RKO (cell line): ENCODE data around the gene AMIGO1.
A peak's percentile ranks its signal among the peaks of the same experiment; 100 is the strongest.

Experiments
- DNase-seq: peaks from one replicate; pipeline ENCODE4 v3.0.0-alpha.2; 2016; ENCODE audit warnings: low spot score

The AMIGO1 gene

DNA sequence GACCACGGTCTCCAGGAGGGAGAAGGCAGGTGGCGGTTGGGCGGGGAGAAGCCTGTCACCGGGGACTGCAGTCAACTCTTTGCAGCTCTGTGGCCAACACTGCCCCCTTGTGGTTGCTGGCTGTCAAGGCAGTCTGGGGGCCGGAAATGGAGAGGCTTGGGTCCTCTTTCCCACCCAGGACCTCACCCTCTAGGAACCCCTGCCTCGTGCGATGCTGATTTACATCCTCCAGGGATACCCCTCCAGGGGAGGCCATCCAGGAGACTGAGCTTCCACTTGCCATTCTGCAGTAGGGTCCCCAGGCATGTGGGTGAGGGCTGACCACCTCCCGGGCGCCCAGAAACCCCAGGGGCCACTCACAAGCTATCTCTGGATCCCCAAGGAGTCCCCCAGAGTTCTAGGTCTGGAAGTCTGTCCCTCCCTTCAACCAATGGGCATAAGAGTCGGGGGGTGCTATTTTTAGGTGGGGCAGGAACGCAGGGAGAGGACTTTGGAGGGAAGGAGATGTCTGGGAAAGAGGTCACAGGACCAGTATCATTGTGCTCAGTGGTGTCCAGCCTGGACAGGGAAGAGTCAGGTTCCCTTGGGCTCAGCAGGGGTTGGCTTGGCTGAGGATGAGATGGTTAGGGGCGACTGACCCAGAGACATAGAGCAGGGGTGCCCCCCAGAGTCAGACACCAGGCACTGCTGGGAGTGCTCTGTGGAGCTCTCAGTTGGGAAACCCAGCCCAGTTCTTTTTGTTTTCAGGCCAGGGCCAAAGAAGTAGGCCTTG, 23.0 kb upstream of the AMIGO1 start:
- DNase-seq, result peak; percentile 90

DNA sequence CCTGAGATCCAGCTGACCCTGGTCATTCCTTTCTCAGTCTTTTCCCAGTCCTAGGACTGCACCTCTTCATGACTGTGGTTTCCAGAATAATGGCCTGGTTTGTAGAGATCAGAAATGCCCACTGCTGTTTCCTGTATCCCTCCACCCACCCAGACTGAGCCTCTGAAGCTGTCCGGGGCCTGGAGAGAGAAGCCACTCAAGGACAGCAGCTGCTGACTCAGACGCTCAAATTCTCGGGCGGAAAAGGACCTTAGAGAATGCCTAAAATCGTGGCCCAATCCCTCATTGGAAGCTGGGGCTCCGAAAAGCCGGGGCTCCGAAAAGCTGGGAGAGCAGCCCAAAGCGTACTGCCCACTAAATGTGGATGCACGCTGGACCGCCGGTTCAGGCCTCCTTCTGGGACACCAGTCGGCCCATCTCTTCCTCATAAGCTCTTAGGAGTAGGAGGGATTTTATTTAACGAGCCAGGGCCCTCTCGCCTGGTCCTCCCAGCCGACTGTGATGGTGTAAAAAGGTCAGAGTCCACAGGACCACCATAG, 22.4 kb upstream of the AMIGO1 start:
- no peak for DNase-seq

DNA sequence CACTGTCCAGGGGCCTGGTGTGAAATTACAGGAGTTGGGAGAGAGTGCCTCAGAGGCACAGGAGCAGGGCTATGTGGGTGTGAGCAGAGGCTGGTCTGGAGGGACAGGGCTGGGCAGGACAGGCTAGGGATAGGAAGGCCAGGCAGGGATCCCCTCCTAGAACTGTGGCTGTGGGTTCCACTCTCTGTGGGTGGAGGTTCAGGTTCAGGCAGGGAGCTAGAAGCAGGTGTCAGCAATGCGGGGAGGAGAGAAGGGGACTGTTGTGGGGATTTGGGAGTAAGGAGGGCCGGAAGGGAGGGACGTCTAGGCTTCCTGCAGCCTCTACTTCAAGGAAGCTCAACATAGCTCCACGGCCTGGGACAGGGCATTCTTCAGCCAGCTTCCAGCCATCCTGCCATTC, 21.9 kb upstream of the AMIGO1 start:
- DNase-seq, result no peak

DNA sequence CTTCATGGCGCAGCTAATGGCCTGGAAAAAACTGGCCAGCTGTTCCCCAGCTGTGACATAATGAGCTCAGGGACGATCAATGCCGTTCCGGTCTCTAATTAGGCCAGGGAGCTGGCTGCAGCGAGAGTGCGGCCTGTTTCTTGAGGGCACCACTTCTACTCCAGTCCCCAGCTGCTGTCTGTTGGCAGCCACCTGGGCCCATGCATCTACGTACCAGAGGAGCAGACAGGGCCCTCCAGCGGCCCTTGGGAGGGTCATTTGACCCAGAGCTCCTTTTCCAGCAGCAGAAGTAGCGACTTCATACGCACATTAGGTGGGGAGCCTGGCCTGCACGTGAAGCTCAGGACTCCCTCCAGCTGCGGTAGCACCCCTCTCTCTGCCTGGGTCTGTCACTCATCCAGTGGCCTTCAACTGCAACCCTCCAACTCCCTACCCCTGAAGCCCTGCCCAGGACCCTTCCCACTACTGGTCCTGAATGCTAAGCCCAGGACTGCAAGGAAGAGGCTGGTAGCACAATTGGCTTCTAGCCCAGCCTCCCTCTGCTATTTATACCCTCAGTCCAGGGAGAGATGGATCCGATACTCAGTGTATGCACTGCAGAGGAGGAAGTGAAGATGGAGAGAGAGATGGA, 21.0 kb upstream of the AMIGO1 start:
- no peak for DNase-seq

DNA sequence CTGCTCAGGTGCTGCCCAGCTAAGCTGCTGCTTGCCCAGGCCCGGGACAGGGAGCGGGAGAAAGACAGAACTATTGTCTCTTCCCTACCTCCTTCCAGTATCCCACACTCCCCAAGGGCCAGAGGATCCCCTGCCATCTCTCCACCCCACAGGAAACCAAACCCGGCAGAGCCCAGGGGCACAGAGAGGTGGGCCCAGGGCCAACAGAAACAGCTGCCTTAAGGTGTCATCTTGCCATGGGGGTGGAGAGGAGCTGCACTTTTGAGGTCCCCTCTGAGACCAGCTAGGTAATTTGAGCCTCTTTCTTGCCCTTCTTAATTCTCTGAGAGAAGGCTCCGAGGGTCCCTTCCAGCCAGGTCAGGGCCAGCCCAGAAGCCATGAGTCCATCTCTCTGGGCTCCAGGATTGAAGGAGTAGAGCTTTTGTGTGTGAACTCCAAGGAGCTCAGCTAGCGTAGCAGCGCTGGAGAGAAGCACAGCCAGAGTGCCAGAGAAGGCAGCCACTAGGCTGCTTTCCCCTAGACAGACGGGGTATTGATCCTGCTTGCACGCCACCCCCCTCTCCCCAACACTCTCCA, 20.4 kb upstream of the AMIGO1 start:
- no peak for DNase-seq

DNA sequence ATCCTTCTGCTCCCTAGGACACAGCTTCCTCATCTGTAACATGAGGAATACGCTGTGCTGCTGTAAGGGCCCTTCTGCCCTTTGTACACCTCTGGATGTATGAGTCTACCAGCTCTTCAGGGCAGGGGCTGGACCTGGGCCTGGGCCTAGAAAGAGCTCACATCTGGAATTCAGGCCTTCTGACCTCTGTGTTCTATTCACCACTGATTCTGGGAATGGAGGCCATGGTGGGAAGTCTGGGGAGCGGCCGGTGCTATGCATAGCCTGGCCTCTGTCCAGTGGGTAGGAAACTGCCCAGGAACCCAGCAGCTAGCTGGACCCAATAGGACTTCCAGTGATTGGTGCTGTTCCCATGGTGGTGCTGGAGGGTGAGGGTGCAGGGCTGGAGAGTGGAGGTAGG, 19.2 kb upstream of the AMIGO1 start:
- DNase-seq, result no peak

DNA sequence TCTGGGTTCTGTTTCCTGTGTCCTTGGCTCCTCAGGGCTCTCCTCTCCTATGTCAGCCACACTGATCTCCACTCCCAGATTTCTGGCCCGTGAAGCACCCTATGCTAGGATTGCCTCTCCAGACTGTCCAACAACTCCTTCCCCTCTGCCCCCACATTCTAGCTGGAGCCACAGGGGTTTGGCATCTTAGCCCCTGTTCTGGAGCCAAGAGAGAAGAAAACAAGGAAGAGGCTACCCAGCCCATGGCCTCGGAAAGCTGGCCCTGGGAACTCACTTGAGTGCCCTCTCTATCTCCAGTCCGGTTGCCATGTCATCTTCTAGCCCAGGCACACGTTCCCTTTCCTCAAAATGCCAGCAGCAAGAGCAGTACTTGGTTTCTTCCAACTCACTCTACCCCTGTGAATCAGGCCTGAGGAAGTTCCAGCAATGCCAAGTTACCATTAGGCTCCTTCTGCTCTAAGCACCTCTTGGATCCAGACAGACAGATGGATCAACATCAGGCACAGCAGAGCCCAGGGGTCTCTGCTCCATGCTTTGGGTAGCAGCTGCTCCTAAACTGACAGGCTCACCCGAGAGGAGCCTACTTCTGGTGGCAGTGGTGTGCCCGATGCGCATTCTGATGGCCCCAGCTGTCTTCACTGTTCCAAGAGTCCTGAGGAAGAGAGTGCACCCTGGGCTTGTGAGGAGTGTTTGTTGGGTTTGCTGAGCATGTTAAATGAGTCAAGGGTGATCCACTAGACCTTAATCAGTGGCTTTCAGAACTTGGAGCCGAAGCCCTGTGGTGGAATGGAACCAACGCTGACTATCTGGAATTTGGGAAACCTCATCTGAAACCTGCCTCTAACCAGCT, 18.5 kb upstream of the AMIGO1 start:
- no peak for DNase-seq

DNA sequence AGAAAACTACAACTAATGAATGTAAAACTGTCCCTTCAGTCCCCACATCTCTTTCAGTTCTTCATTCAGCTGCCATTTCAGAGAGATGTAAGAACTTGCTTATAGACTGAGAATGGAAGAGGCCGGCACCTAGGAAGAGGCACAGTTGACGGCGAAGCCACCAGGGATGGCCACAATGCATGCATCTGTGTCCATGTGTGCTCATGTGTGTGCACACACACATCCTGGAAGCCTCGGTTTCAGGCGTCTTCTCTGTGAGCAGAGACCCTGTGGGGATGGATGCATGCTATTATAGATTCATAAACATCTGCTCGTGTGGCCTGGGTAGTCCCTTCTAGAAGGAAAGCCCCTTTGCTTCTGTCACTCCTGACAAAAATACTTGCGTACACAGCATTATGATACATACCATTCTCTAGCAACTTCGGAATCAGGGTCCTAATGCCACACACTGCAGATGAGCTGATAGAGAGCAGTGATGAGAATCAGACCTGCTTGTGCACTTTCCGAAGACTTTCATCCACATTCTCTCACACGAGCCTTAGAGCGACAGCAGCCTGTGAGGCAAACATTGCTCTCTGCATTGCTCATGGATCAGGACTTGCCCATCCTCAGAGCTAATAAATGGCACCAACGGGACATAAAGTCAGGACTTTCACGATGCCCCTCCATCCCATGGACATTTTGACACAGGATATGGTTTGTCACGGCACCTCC, 17.7 kb upstream of the AMIGO1 start:
- no peak for DNase-seq

DNA sequence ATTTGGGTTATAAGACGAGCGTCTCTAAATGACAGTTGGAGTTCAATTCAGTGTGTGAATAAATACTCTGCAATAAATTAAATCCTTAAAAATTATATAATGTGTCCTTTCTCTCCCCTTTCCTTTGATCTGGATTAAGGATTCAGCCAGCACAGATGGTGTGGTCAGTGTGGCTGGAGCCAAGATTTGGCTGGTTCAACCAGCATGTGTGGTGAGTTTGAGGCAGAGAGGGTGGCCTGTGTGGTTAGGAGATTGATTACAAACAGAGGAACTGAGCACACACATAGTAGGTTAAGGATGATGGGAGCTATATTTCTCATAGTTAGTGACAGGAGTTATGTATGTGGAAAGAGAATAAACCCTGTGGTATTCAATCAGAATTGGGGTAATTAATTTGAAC, 14.2 kb upstream of the AMIGO1 start:
- no peak for DNase-seq

DNA sequence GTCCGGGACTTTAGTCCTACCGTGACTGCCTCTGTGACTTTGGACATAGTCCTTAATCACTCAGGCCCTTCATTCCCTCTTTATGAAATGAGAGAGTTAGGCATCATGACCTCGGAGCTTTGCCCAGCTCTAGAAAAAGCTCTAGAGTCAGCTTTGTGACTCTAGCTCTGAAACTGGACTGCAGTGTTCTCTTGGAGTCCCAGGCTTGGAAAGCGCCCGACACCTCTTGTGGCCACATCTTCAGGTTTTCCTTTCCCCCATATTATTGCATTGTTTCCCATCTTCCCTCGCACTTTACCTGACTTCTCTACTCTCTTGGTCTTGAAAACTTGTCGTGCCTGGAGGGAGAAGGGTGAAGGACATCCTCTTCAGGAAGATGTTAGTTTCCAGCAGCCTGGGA, 12.5 kb upstream of the AMIGO1 start:
- no peak for DNase-seq

DNA sequence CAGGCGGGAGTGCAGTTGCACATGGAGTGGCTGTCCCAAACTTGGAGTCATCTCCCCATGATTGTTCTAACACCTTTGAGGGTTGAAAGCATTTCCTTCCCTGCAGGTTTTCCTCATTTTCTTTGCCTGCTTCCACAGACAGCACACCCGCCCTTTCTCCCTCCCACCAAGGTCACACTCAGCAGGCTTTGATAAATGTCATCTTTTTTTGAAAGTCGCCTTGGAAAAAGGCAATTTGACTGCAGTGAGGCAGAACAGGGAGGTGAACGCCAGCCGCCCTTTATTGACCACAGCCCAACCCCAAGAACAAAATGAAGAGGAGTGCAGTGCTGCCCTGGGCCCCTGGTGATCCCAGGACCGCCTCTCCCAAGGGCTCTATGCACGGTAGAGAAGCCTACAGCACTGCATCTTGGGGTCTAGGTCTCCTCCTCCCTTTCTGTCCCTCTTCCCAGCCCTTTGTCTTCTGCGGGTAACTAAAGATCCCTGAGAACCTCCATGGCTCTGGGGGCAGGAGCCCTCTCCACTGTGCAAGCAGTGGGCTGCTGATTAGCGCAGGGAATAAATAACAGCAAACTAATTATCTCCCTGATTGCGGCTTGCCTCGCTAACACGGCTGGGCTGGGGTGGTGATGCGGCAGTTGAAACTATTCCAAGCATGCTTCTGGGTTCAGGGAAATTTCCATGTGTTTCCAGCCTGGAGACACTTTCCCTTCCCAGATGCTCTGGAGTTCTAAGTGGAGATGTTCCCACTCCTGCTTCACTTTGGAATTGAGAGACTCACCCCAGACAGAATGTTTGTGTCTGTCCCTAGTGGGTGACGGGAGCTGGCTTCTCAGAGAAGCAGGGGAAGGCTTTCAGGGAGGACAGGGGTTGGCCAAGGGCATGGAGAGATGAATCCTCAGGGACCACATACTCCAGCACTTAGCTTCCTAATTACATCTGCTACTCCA, 11.8 kb upstream of the AMIGO1 start:
- no peak for DNase-seq

DNA sequence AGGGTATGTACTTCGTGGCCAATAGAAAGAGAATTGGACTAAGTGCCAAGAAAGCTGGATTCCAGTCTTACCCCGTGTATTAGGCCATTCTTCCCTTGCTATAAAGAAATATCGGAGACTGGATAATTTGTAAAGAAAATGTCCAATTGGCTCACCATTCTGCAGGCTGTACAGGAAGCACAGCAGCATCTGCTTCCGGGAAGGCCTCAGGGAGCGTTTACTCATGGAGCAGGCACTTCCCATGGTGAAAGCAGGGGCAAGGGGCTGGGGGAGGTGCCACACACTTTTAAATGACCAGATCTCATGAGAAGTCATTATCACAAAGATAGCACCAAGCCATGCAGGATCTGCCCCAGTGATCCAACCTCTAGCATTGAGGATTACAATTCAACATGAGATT, 7.8 kb upstream of the AMIGO1 start:
- DNase-seq, result no peak

DNA sequence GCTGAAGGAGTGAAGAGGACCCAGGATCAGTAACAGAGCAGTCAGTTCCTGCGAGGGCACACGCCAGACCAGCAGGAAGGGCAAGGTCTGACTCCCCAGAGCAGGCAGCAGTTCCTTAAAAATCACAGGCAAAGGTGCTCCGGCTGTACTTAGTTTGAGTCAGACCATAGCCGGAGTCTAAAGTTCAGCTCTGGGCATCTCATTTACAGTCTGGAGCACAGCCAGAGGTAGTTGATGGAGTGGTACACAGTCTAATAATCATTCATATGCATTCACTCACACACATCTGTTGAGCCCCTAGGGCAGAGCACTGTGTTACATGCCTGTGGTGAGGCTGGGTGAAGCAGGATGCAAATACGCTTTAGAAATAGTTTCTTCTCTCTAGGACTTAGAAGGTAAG, 7.3 kb upstream of the AMIGO1 start:
- DNase-seq, result no peak

DNA sequence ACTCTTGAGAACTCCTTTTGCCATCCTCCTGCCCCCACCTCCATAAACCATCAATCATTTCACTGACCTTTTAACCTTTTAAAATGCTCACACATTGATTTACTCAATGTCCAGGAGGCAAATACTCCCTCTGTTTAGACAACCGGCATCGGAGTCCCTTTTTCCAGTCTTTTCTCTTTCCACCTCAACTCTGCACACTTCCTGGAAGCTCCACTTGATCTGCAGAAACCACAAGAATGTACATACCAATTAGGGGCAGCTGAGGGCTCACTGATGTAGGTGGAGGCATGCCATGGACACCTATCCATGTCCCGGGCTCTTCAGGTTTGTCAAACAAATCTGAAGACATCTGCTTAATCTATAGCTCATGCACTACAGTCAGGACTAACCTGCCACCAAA, 5.3 kb upstream of the AMIGO1 start:
- DNase-seq, result no peak

DNA sequence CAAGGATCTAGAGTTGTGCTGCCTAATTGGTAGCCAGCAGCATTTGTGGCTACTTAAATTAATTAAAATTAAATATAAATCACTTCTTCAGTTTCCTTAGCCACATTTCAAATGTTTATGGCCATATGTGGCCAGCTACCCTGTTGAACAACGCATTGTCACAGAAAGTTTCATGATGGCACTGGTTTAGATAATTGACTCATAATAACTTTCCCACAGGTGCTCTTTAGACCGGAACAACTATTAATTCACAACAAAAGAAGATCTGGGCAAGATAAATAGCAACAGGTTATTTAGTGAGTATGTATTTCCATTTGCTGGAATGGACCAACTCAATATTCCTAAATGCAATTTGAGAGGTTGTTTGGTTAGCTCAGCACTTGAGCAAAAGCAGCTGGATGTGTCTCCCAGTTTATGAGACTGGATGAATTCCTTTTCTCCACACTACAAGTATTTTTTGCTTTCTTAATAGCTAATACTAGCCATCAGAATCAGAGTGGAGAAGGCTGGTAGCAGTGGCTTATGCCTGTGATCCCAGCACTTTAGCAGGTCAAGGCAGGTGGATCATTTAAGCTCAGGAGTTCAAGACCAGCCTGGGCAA, 3.7 kb upstream of the AMIGO1 start:
- no peak for DNase-seq

DNA sequence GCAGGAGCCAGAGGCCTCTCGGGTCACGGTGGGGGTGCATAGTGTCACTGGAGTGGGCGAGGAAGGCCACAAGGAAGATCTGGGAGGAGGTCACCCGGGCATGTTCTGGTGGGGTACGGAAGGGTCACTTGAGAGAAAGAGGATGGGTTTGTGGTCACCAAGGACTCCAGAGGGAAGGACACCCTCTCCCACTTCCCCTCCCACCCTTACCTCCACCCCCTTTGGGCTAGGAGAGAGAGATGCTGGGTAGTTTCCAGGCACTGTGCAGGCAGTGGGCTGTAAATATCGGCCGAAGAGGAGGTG, 703 bp downstream of the AMIGO1 start:
- DNase-seq, result no peak

DNA sequence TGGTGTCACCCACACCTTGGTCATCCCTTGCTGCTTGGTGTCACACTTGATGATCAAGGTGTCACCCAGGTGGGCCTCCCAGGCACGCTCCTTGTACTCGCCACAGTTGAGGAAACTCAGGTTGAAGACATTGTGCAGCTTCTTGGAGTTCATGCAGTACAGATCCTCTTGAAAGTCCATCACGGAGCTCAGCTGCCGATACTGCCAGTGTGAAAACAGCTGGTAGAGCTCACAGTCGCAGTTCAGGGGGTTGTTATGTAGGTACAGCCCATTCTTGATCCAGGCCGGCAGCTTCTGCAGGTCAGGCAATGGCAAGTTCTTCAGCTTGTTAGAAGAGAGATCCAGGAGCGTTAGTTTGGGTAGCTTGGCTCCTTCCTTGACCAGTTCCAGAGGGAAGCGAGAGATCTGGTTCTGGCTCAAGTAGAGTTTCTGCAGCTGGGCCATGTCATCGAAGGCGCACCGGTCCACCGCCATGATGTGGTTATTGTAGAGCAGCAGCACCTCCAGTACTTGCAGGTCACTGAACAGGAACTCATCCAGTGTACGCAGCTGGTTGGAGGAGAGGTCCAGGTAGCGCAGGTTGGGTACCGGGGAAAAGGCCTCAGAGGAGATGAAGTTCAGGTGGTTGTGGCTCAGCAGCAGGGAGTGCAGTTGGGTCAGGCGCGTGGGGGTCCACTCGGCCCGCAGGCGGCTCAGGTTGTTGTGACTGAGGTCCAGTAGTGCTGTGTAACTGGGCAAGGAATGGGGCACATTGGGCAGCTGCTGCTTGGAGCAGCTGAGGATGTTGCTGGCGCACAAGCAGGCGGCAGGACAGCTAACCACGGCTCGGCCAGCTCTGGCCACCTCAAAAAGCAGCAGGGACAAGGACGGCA, 1.3 kb downstream of the AMIGO1 start:
- DNase-seq, result no peak

DNA sequence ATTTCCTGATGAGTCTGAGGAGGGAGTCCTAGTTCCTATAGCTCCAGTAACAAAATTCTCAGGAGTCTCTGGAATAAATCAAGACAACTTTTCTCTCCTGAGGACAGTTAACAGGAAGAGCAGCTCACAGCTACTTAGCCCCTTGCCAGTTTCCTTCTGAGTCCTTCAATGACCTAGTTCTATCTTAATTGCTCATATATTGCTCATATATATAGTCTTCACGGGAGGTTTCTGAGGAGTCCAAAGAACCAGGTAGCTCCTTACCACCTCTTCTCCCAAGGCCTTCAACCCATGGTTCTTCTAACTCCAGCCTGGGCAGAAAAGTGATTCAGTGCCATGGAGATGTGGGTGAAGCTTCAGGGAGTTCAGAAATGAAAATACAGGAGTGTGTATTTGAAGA, 4.6 kb downstream of the AMIGO1 start:
- DNase-seq, result no peak

DNA sequence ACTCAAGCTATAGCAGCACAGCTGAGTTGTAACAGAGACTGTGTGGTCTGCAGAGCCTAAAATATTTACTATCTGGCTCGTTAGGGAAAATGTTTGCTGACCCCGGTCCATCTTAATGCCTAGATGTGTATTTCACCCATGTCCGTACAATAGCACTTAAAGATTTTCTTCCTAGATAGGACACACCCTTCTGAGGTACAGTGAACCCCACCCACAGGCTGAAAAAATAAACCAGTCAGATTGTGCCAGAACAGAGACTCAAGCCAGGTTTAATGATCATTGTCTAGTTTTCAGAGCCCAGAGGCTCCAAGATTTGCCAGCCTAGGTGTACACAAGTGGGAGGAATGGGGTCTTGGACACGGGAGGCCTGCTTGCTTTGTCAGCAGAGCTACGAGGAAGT, 5.6 kb downstream of the AMIGO1 start:
- DNase-seq, result no peak
